Activated naive CD8-positive, alpha-beta T cell (primary cell): ENCODE data around the gene LPAR1.

Experiments used
- H3K27ac Mint-ChIP-seq: one replicate; pipeline ENCODE4 v1.8.0; 2021; ENCODE audit warnings: mixed read lengths
- H3K27me3 Mint-ChIP-seq: one replicate; pipeline ENCODE4 v1.8.0; 2021; ENCODE audit warnings: mixed read lengths
- H3K36me3 Mint-ChIP-seq: one replicate; pipeline ENCODE4 v1.8.0; 2021; ENCODE audit warnings: mixed read lengths
- H3K4me1 Mint-ChIP-seq: one replicate; pipeline ENCODE4 v1.8.0; 2021; ENCODE audit warnings: low read depth, mixed read lengths
- H3K4me3 Mint-ChIP-seq: one replicate; pipeline ENCODE4 v1.8.0; 2021; ENCODE audit warnings: mild to moderate bottlenecking, mixed read lengths
- H3K9me3 Mint-ChIP-seq: one replicate; pipeline ENCODE4 v1.8.0; 2021; ENCODE audit warnings: low read depth, mixed read lengths

LPAR1 gene

DNA sequence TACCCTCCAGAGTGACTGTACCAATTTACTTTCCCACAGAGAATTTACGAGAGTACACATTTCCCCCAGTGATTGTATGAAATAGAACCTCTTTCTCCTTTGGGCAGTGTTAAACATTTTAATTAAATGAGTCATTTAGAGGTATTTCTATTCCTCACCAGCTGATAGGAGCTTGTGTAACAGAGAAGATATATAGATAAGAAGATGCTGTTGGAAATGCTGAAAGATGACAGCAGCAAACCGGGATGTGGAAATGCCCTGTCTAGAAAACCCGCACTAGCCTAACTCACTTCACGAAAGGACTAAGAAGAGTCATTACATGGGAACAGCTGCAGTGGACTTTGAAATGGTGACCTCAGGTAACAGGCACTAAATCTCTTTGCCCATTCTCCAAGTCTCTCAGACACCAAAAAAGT, 68.3 kb downstream of the LPAR1 start:
- Mint-ChIP-seq H3K4me1 (no peaks in the 10 kb centered on the region), H3K27ac (no peak overlapping the region), H3K27me3 (no peaks in the 10 kb centered on the region), H3K36me3 (no peaks in the 10 kb centered on the region), H3K4me3 (no peak overlapping the region), H3K9me3 (no peaks in the 10 kb centered on the region)

DNA sequence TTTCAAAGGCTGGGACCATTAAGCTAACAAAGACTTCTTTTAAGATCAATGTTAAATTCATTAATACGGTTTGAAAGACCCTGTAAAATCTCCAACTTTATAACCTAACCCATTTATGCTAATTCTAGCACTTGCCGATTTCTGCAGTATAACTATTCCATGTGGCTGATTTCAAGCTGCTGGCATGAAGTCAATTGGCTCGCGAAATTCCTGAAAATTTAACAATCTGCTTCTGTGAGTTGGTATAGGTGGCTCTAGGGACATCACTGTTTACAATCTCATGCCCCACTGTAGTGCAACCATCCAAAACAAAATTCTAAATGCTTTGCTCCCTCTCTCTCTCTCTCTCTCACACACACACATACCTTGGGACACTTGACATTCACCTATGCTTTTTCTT, 70.2 kb downstream of the LPAR1 start:
- H3K27ac Mint-ChIP-seq, result no peak overlapping the region
- no peaks in the 10 kb centered on the region for H3K9me3 Mint-ChIP-seq
- no peaks in the 10 kb centered on the region for H3K36me3 Mint-ChIP-seq
- no peaks in the 10 kb centered on the region for H3K4me1 Mint-ChIP-seq
- H3K4me3 Mint-ChIP-seq, result no peak overlapping the region
- H3K27me3 Mint-ChIP-seq, result no peaks in the 10 kb centered on the region

DNA sequence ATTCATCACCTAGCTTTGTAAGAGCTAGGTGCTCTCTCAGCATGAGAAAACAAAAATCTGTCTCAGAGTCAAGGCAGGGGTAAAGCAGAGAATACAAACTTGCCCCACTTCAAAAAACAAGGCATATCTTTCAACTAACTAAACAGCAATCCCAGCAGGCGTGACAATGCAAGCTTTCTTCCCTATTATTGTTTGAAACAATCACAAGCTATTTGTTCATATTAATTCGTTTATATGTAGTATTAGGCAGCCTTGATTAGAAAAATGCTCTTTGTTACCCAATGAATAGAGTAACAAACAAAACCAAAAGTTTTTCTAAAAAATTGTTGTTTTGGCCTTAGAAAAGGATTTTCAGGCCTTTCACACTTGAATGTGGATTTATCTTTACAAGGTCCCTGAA, 71.1 kb downstream of the LPAR1 start:
- Mint-ChIP-seq H3K9me3 (no peaks in the 10 kb centered on the region), H3K4me3 (no peak overlapping the region), H3K36me3 (no peaks in the 10 kb centered on the region), H3K27me3 (no peaks in the 10 kb centered on the region), H3K27ac (no peak overlapping the region), H3K4me1 (no peaks in the 10 kb centered on the region)

DNA sequence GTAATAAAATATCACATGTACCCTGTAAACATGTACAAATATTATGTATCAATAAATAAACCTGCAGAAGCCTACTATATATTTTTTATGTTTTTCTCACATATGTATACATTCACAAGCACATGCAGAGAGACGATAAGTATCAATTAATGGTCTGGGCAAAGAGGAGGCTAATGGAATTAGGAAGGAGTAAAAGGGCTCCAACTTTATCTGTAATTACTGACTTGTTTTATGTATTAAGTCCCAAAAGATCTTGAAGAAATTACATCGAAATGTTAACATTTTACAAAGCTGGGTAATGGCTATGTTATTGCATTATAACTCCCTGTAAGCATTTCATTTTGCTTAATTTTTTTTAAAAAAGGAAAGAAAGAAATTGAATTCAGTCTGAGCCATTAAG, 78.0 kb downstream of the LPAR1 start:
- H3K27ac Mint-ChIP-seq, result no peak overlapping the region
- H3K27me3 Mint-ChIP-seq, result no peaks in the 10 kb centered on the region
- no peaks in the 10 kb centered on the region for H3K4me1 Mint-ChIP-seq
- peaks cover 11% of the 10 kb centered on the region for H3K9me3 Mint-ChIP-seq
- H3K4me3 Mint-ChIP-seq, result no peak overlapping the region
- no peaks in the 10 kb centered on the region for H3K36me3 Mint-ChIP-seq

DNA sequence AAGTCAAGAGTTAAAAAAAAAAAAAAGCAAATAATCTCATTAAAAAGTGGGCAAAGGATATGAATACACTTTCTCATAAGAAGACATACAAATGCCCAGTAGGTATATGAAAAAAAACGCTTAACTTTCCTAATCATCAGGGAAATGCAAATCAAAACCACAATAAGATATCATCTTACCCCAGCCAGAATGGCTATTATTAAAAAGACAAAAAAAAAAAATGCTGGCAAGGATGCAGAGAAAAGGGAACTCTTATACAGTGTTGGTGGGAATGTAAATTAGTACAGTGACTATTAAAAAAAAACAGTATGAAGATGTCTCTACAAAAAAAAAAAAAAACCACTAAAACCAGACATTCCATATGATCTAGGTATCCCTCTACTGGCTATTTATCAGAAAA, 79.4 kb downstream of the LPAR1 start:
- Mint-ChIP-seq H3K9me3 (peaks cover 20% of the 10 kb centered on the region), H3K27ac (no peak overlapping the region), H3K27me3 (no peaks in the 10 kb centered on the region), H3K36me3 (no peaks in the 10 kb centered on the region), H3K4me3 (no peak overlapping the region), H3K4me1 (no peaks in the 10 kb centered on the region)

DNA sequence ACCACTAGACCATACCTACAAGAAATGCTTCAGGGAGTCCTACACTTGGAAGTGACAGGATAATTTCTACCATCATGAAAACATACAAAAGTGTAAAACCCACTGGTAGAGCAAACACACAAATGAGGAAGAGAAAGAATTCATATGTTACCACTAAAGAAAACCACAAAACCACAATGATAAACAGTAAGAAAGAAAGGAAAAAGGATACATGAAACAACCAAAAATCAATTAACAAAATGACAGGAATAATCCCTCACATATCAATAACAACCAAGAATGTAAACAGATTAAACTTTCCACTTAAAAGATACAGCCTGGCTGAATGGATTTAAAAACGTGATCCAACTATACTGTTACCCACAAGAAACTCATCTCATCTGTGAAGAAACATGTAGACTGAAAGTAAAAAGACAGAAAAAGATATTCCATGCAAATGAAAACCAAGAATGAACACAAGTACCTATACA, 83.4 kb downstream of the LPAR1 start:
- Mint-ChIP-seq H3K4me3 (no peak overlapping the region), H3K27me3 (no peaks in the 10 kb centered on the region), H3K36me3 (no peaks in the 10 kb centered on the region), H3K4me1 (no peaks in the 10 kb centered on the region), H3K27ac (no peak overlapping the region), H3K9me3 (peaks cover 20% of the 10 kb centered on the region)

DNA sequence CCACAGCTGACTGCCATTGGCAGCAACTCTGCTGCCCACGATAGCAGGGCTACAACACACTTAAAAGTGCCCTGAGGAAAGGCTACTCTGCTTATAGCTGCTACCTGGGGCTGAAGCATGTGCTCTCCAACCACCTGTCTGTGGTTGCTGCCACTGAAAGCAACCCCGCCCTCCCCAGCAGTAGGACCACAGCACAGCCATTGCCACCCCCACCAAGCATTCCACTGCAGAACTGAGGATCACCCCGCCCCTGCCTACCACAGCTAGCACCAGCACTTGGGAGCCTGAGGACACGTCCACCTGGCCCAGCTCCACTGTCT, 85.8 kb downstream of the LPAR1 start:
- Mint-ChIP-seq H3K9me3 (peaks cover 17% of the 10 kb centered on the region), H3K4me3 (no peak overlapping the region), H3K27ac (no peak overlapping the region), H3K27me3 (no peaks in the 10 kb centered on the region), H3K36me3 (no peaks in the 10 kb centered on the region), H3K4me1 (no peaks in the 10 kb centered on the region)

DNA sequence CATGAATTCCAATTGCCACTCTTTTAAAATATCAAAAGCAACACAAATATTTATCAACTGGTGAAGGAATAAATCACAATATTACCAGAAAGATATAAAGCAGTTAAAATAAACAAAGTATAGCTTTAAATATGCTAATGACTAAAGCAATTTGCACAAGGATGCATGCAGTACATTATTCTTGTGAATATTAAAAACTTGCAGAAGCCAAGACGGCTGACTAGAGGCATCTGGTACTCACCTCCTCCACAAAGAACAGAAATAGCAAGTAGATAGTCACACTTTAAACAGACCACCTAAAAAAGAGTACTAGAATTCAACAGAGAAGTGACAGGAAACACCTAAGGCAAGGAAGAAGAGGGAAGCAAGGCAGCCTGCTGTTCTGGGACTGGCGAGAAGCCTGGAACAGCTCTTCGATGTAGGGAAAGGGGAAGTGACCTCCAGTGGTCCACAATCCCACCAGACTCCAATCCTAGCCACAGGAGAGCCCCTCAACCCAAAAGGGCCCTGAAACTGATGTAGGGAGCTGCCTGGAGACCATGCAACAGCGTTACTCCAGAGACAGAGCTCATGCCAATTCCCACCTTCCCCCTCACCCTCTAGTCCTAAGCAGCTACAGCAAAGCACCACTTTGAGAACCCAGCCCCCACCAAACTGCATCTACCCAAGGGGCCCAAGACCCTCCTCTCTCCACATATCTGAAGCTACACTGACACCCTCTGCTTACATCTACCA, 86.3 kb downstream of the LPAR1 start:
- Mint-ChIP-seq H3K36me3 (no peaks in the 10 kb centered on the region), H3K4me1 (no peaks in the 10 kb centered on the region), H3K4me3 (no peak overlapping the region), H3K9me3 (peaks cover 17% of the 10 kb centered on the region), H3K27me3 (no peaks in the 10 kb centered on the region), H3K27ac (no peak overlapping the region)

DNA sequence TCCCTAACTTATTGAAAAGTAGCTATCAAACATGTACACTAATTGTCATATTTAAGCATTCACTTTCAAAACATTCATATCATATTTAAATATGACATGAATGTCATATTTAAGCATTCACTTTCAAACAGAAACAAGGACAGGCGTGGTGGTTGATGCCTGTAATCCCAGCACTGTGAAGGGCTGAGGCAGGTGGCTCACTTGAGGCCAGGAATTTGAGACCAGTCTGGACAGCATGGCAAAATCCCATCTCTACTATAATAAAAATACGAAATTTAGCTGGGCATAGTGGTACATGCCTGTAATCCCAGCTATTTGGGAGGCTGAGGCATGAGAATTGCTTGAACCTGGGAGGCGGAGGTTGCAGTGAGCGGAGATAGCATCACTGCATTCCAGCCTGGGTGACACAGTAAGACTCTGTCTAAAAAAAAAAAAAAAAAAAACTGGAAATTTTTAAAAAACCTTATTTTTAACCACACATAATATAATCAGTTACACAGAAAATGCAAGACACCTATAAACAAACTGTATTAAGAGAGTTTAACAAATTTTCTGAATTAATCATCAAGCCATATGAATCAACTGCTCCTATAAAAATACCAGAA, 88.1 kb downstream of the LPAR1 start:
- Mint-ChIP-seq H3K9me3 (peaks cover 13% of the 10 kb centered on the region), H3K36me3 (no peaks in the 10 kb centered on the region), H3K27me3 (no peaks in the 10 kb centered on the region), H3K27ac (no peak overlapping the region), H3K4me1 (no peaks in the 10 kb centered on the region), H3K4me3 (no peak overlapping the region)

DNA sequence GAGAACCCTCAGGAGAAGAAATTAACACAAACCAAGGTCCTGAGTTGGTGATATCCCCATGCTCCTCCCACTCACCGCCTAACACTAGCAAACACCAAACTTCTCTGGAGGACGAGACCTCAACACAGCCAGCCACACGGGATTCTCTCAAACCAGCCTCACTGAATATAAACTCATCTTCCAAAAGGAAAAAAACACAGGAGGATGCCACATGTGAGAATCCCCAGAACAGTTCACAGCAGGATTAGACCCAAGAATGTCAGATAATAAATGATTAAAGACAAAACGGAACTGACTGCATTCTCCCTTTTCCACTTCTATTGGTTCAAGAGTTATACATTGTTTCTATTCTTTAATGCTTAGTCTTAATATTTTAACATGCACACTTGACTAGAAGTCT, 89.2 kb downstream of the LPAR1 start:
- Mint-ChIP-seq H3K4me1 (no peaks in the 10 kb centered on the region), H3K27me3 (no peaks in the 10 kb centered on the region), H3K27ac (no peak overlapping the region), H3K9me3 (peaks cover 6% of the 10 kb centered on the region), H3K4me3 (no peak overlapping the region), H3K36me3 (no peaks in the 10 kb centered on the region)

DNA sequence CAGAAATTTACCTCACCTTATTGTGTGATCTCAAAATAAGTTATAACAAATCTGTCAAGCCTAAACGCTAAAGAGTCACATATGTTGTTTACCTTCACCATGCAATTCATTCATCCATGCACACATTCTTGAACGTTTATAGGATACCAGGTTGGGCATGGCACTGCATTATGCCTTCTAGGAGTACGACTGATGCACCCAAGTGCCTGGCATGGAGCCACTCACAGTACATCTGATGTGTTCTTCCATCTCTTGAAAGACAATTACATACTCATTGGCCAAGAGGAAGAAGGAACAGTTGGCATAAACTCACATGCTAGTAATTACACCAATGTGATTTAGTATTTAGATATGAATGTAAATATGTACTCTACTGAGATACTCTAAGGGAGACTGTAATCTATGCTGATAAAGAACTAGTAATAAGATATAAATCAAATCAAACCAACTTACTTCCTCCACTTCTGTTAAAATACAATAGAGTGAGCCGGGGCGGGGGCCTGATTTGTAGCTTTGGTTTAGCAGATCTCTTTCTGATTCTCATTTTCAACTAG, 90.7 kb downstream of the LPAR1 start:
- H3K27ac Mint-ChIP-seq, result no peak overlapping the region
- no peaks in the 10 kb centered on the region for H3K4me1 Mint-ChIP-seq
- no peaks in the 10 kb centered on the region for H3K27me3 Mint-ChIP-seq
- H3K9me3 Mint-ChIP-seq, result no peaks in the 10 kb centered on the region
- no peak overlapping the region for H3K4me3 Mint-ChIP-seq
- no peaks in the 10 kb centered on the region for H3K36me3 Mint-ChIP-seq

DNA sequence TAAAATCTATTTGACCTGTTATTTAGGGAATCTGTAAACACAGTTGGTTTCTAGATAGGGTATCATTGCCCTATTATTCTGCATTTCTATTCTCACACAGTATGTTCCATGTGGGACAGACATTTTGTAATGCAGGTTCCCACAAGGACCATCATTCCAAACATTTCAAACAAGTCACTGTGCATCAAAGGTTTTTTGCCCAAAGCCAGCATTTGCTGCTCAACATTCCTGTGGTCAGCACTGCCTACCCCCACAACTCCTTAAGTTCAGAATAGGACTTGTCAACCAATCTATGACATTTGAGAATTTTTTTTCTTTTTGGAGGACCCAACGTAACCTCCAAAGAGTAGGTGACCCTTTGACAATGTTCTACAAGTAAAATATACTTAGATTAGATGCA, 95.7 kb downstream of the LPAR1 start:
- Mint-ChIP-seq H3K36me3 (no peaks in the 10 kb centered on the region), H3K27me3 (no peaks in the 10 kb centered on the region), H3K4me3 (no peak overlapping the region), H3K27ac (no peak overlapping the region), H3K4me1 (no peaks in the 10 kb centered on the region), H3K9me3 (no peaks in the 10 kb centered on the region)

DNA sequence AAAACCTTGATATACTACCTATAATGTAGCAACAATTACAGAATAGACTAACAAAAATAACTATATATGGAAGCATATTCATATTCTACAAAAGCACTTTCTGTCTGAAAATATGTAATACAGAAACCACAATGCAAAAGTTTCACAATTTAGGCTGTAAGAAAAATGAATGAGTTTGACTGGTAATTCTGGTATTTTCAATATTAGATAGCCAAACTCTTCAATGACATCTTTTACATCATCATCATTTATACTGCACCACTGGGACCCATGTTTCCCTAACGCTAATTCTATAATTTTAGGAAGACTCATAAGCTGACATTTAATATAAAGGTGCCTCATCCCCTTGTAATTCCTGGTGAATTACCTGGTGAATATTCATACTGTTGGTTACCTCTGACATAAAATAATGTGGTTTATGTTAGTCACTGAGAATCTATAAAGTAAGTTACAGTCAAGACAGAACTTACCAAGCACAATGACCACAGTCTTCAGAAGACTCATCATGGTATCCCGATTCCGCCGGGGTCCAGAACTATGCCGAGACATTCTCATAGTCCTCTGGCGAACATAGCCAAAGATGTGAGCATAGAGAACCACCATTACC, 97.2 kb downstream of the LPAR1 start:
- Mint-ChIP-seq H3K27me3 (no peaks in the 10 kb centered on the region), H3K27ac (no peak overlapping the region), H3K36me3 (no peaks in the 10 kb centered on the region), H3K4me1 (no peaks in the 10 kb centered on the region), H3K4me3 (no peak overlapping the region), H3K9me3 (no peaks in the 10 kb centered on the region)

DNA sequence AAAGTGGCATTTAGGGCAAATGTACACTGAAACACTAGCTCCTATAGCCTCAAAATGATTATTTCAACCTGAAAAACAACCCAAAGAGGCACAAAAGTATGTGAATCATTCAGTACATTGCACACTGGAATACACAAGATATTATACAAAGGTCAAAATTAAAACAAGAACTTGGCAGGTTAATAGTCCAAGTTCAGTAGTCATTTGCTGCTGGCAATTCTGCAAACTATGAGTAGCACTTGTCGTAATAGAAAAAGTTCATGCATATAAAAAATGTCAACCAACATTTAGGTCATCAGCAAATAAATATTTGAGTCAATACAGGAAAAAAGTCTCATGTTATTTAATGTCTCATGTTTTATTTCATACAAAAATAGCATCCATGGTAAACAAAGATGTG, 98.7 kb downstream of the LPAR1 start:
- Mint-ChIP-seq H3K27ac (no peak overlapping the region), H3K27me3 (no peaks in the 10 kb centered on the region), H3K9me3 (no peaks in the 10 kb centered on the region), H3K4me1 (no peaks in the 10 kb centered on the region), H3K36me3 (no peaks in the 10 kb centered on the region), H3K4me3 (no peak overlapping the region)

DNA sequence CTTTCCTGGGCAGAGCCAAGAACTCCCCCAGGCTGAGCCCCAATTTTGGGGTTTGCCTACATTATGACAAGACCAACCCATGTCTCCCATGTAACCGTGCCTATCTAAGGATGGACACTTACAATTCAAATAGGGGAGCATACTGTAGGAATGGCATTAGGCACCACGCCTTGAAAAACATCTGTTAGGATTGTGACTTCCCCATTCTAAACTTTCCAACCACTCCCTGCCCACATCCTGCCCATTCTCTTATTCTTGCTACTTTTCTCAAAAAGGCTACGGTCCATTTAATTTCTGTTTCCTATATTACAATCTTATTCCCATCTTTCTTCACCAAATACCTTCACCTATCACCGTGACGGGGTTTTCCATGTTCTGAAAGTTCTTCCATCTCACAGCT, 99.2 kb downstream of the LPAR1 start:
- Mint-ChIP-seq H3K36me3 (no peaks in the 10 kb centered on the region), H3K4me3 (no peak overlapping the region), H3K9me3 (no peaks in the 10 kb centered on the region), H3K27ac (no peak overlapping the region), H3K4me1 (no peaks in the 10 kb centered on the region), H3K27me3 (no peaks in the 10 kb centered on the region)
